Esophagus muscularis mucosa (tissue), 4 donors: ENCODE data around the gene ZNG1A.

Source experiments
- EP300 ChIP-seq: sonication (generic); formaldehyde crosslinking; IDR thresholded peaks from one replicate; pipeline ENCODE4 v1.6.1; 2017; ENCODE audit warnings: antibody characterized with exemption
- POLR2AphosphoS5 ChIP-seq, 2 donors: sonication (generic); formaldehyde crosslinking; IDR thresholded peaks; one replicate each; pipeline ENCODE4 v1.6.1; 2017; ENCODE audit warnings: antibody characterized with exemption in 2 of 2
- TF ChIP-seq, protein P1 (sequence below), 3 experiments: fragments of 200-600 bp in 2 of 3; fragments of 450-650 bp in 1 of 3; sonication (generic) in 2 of 3; IDR thresholded peaks; one replicate each; pipeline ENCODE4 v1.5.1; 2017 to 2019; ENCODE audit warnings: antibody characterized with exemption in 3 of 3, mild to moderate bottlenecking in 2 of 3, moderate library complexity in 1 of 3

DNA sequence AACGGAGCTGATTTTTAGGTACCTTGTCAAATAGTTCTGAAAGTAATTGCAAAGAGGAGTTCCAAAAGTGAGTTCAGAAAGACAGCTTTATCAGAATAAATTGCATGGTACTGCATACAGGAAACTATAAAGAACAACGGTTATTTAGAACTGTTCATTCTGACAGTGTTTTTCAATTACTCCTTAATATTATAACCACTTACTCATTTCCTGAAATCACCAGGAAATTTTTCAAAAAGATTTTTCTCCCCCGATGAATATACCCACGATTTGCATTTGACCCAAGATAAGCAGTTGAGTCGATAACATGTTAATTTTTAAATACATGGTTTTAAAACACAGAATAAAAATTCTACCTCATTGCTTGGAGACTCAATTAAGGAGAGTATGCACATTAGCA lies 45.2 kb upstream of the ZNG1A start:
- TF ChIP-seq EP300 (no peak), POLR2AphosphoS5 (IDR thresholded peaks at IDR 0.05) (no peak)
- TF ChIP-seq, protein P1, sequence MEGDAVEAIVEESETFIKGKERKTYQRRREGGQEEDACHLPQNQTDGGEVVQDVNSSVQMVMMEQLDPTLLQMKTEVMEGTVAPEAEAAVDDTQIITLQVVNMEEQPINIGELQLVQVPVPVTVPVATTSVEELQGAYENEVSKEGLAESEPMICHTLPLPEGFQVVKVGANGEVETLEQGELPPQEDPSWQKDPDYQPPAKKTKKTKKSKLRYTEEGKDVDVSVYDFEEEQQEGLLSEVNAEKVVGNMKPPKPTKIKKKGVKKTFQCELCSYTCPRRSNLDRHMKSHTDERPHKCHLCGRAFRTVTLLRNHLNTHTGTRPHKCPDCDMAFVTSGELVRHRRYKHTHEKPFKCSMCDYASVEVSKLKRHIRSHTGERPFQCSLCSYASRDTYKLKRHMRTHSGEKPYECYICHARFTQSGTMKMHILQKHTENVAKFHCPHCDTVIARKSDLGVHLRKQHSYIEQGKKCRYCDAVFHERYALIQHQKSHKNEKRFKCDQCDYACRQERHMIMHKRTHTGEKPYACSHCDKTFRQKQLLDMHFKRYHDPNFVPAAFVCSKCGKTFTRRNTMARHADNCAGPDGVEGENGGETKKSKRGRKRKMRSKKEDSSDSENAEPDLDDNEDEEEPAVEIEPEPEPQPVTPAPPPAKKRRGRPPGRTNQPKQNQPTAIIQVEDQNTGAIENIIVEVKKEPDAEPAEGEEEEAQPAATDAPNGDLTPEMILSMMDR (IDR thresholded peaks at IDR 0.05) = no peak
